ENCODE data around the gene RERE.

GRCh38 chr1:8533907-8534306 is 283.5 kb downstream of the RERE start:
- no peak for TF ChIP-seq CTCF (IDR thresholded peaks at IDR 0.05)
- no peak for TF ChIP-seq POLR2A (IDR thresholded peaks at IDR 0.05)

All from adrenal gland (tissue), 5 donors.